ENCODE data around the gene SLC1A1. TPM values are rescaled to one million over a fixed set of nuclear protein-coding genes. Genes with fewer than 3 reads are reported as not detected.

SLC1A1 gene
- total and polyA plus RNA-seq, 2 experiments from 2014 or later: 3.7 to 8.2 TPM

GRCh38 chr9:4504250-4504649 lies 14.0 kb downstream of the SLC1A1 start:
- Mint-ChIP-seq H3K9me3 (no peaks in the 10 kb centered on the region), H3K4me1 (peaks cover 11% of the 10 kb centered on the region), H3K27ac (no peak overlapping the region), H3K27me3 (ENCODE audit: insufficient read depth, low read depth, poor library complexity) (no peaks in the 10 kb centered on the region), H3K4me3 (no peak overlapping the region), H3K36me3 (ENCODE audit: low read depth) (no peaks in the 10 kb centered on the region)
- Histone ChIP-seq H3K36me3 (ENCODE audit: insufficient read depth) (no peaks in the 10 kb centered on the region), H4K20me1 (replicated peaks; ENCODE audit: insufficient read depth) (no peaks in the 10 kb centered on the region; the same call in 1 of the 2 replicates), H3K9me2 (ENCODE audit: insufficient read depth) (no peaks in the 10 kb centered on the region), H3F3A (replicated peaks; ENCODE audit: low read depth) (no peaks in the 10 kb centered on the region), H3K4me1 (ENCODE audit: insufficient read depth) (no peaks in the 10 kb centered on the region), H3K4me3 (no peak overlapping the region), H3K27me3 (ENCODE audit: insufficient read depth) (no peaks in the 10 kb centered on the region), H2AFZ (no peak overlapping the region), H3K27ac (ENCODE audit: low read depth) (no peak overlapping the region), H3K79me2 (replicated peaks; ENCODE audit: insufficient read depth) (no peaks in the 10 kb centered on the region; the same call in 1 of the 2 replicates), H3K4me2 (no peak overlapping the region)
- DNase-seq (ENCODE audit: low spot score) (no peak), ATAC-seq (no peak)
- TF ChIP-seq REST (IDR thresholded peaks at IDR 0.05; ENCODE audit: unreplicated experiment): no peak
- no peak for TF ChIP-seq ZNF462 (CRISPR knock-in tag; IDR thresholded peaks at IDR 0.05)
- TF ChIP-seq EZH2 (IDR thresholded peaks at IDR 0.05; ENCODE audit: low read depth, unreplicated experiment): no peak
- TF ChIP-seq CREB1 (CRISPR knock-in tag; IDR thresholded peaks at IDR 0.05; ENCODE audit: low read depth): no peak
- TF ChIP-seq ZNF331 (CRISPR knock-in tag; IDR thresholded peaks at IDR 0.05; ENCODE audit: low read depth): no peak
- TF ChIP-seq JUNB (IDR thresholded peaks at IDR 0.05; ENCODE audit: unreplicated experiment): no peak
- no peak for TF ChIP-seq POLR2AphosphoS5 (IDR thresholded peaks at IDR 0.05; ENCODE audit: low read depth)
- no peak for TF ChIP-seq NANOG (IDR thresholded peaks at IDR 0.05; ENCODE audit: borderline replicate concordance)
- no peak for TF ChIP-seq CTCF (conservative IDR thresholded peaks at IDR 0.05; ENCODE audit: low read depth in 2 of 2)
- TF ChIP-seq ETS1 (IDR thresholded peaks at IDR 0.05): no peak
